OCI-LY1 (cell line): ENCODE results near the gene SH3PXD2A.

Source experiments
- H2AFZ ChIP-seq: fragments of 200-600 bp; sonication (generic), shearing (Covaris generic); 2 replicates; pipeline ENCODE4 v1.6.0; 2014; ENCODE audit warnings: antibody characterized with exemption, mild to moderate bottlenecking, low read length
- H3F3A ChIP-seq: fragments of 200-600 bp; sonication (generic), shearing (Covaris generic); 2 replicates; pipeline ENCODE4 v1.6.0; 2014; ENCODE audit warnings: mild to moderate bottlenecking, antibody characterized with exemption, low read length, moderate library complexity; ENCODE audit not compliant: insufficient read depth
- H3K27ac ChIP-seq: fragments of 200-600 bp; sonication (generic); 2 replicates; pipeline ENCODE4 v1.5.1; 2014; ENCODE audit warnings: low read length, mixed run types, mild to moderate bottlenecking, low read depth; ENCODE audit not compliant: poor library complexity, severe bottlenecking
- H3K27me3 ChIP-seq: fragments of 200-600 bp; sonication (generic); 2 replicates; pipeline ENCODE4 v1.6.0; 2014; ENCODE audit warnings: antibody characterized with exemption, mild to moderate bottlenecking, low read length, moderate library complexity; ENCODE audit not compliant: insufficient read depth
- H3K36me3 ChIP-seq: fragments of 200-600 bp; sonication (generic); 2 replicates; pipeline ENCODE4 v1.6.1; 2014; ENCODE audit warnings: mild to moderate bottlenecking, antibody characterized with exemption, low read length, moderate library complexity, mixed read lengths; ENCODE audit not compliant: insufficient read depth
- H3K4me1 ChIP-seq: fragments of 200-600 bp; sonication (generic); 2 replicates; pipeline ENCODE4 v1.5.1; 2014; ENCODE audit warnings: mild to moderate bottlenecking, low read length, moderate library complexity; ENCODE audit not compliant: insufficient read depth, severe bottlenecking
- H3K4me2 ChIP-seq: fragments of 200-600 bp; sonication (generic), shearing (Covaris generic); 2 replicates; pipeline ENCODE4 v1.6.1; 2014; ENCODE audit warnings: low read length
- H3K4me3 ChIP-seq: fragments of 200-600 bp; sonication (generic); 2 replicates; pipeline ENCODE4 v1.5.1; 2014; ENCODE audit warnings: low read length, low read depth, mild to moderate bottlenecking, mixed read lengths; ENCODE audit not compliant: poor library complexity, severe bottlenecking
- H3K79me2 ChIP-seq: fragments of 200-600 bp; shearing (Covaris generic); 2 replicates; pipeline ENCODE4 v1.6.1; 2016; ENCODE audit warnings: mixed run types, low read length, mixed read lengths; ENCODE audit not compliant: insufficient read depth
- H3K9ac ChIP-seq: fragments of 200-600 bp; sonication (generic), shearing (Covaris generic); 2 replicates; pipeline ENCODE4 v1.6.1; 2014; ENCODE audit warnings: mild to moderate bottlenecking, low read length, mixed read lengths
- H3K9me2 ChIP-seq: fragments of 200-600 bp; sonication (generic), shearing (Covaris generic); 2 replicates; pipeline ENCODE4 v1.6.1; 2014; ENCODE audit warnings: low read depth, mild to moderate bottlenecking, low read length, mixed read lengths
- H3K9me3 ChIP-seq: fragments of 200-600 bp; shearing (Covaris generic); 2 replicates; pipeline ENCODE4 v1.6.1; 2014; ENCODE audit warnings: low read length, mixed read lengths
- H4K20me1 ChIP-seq: fragments of 200-600 bp; sonication (generic), shearing (Covaris generic); 2 replicates; pipeline ENCODE4 v1.6.0; 2016; ENCODE audit warnings: mild to moderate bottlenecking, low read length; ENCODE audit not compliant: insufficient read depth
- EZH2 ChIP-seq: fragments of 200-600 bp; sonication (generic), shearing (Covaris generic); IDR thresholded peaks from 2 replicates; pipeline ENCODE4 v1.8.0; 2017; ENCODE audit warnings: borderline replicate concordance, mixed run types, mild to moderate bottlenecking, antibody characterized with exemption, low read length, moderate library complexity, mixed read lengths
- TF ChIP-seq, protein P1 (sequence below): fragments of 200-600 bp; sonication (generic), shearing (Covaris generic); IDR thresholded peaks from 2 replicates; pipeline ENCODE4 v1.5.1; 2017; ENCODE audit warnings: mild to moderate bottlenecking, antibody characterized with exemption, low read length, moderate library complexity, mixed read lengths

Gene SH3PXD2A

DNA sequence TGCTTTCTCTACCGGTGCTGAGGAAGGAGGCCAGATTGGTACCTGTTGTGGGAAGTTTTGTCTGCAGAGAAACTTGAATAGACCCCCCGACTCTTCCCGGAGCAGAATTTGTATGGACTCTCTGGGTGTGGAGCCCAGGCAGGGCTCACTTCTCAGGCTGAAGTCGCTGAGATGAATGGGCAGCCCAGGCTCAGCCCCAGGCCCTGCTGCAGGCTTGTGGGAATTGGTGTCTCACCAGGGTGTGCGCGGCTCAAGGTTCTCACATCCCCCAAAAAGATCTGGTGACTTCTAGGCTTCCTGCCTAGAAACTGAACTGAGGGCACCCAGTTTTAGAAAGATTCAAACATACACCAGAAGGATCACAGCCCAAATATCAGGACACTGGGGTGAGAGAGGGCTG is 258.4 kb downstream of the SH3PXD2A start:
- no peaks in the 10 kb centered on the region for H4K20me1 ChIP-seq

DNA sequence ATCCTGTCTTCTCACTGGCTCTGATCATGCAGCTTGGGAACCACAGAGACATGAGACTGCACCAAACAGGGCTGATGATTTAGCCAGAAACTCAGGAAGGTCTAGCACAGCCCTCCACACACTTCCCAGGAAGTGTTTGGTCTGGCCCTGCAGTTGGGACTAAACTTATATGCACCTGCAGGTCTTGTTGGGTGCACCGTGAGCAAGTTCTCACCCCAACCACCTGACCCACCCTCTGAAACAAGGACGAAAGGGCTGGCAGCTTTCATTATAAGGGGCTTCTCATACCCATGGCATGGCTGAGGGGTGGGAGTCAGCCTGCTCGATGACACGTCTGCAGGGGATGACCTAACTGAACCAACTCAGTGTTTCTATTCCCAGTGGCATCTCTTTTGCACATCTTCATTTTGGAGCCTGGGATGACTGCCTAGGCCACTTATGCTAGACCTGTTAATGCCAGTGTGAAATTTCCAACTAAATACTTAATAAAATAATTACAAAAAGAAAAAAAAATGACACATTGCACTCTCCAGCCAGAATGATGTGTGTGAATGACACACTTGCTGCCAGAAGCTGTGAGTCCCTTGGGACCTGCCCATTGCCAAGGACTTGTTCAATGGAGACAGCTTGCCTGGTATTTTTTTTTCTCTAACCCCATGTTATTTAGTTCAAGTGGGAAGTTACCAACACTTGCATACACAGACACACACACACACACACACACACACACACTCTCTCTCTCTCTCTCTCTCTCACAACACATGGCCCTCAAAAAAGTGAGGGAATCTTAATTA is 259.2 kb downstream of the SH3PXD2A start:
- Histone ChIP-seq H4K20me1 (no peaks in the 10 kb centered on the region), H3K4me1 (no peaks in the 10 kb centered on the region), H3K9me3 (no peaks in the 10 kb centered on the region), H3K36me3 (no peaks in the 10 kb centered on the region), H3K4me2 (no peak overlapping the region), H3K27ac (no peak overlapping the region), H3K9ac (no peak overlapping the region), H2AFZ (no peak overlapping the region), H3K27me3 (0 out of 2 replicates have a peak, but pooled peaks cover 3% of the 10 kb centered on the region), H3K9me2 (no peaks in the 10 kb centered on the region), H3K4me3 (no peak overlapping the region), H3K79me2 (no peaks in the 10 kb centered on the region), H3F3A (no peaks in the 10 kb centered on the region)
- TF ChIP-seq, protein P1, sequence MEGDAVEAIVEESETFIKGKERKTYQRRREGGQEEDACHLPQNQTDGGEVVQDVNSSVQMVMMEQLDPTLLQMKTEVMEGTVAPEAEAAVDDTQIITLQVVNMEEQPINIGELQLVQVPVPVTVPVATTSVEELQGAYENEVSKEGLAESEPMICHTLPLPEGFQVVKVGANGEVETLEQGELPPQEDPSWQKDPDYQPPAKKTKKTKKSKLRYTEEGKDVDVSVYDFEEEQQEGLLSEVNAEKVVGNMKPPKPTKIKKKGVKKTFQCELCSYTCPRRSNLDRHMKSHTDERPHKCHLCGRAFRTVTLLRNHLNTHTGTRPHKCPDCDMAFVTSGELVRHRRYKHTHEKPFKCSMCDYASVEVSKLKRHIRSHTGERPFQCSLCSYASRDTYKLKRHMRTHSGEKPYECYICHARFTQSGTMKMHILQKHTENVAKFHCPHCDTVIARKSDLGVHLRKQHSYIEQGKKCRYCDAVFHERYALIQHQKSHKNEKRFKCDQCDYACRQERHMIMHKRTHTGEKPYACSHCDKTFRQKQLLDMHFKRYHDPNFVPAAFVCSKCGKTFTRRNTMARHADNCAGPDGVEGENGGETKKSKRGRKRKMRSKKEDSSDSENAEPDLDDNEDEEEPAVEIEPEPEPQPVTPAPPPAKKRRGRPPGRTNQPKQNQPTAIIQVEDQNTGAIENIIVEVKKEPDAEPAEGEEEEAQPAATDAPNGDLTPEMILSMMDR: no peak
- no peak for TF ChIP-seq EZH2

More for the DNA sequence above, 258.4 kb downstream of the SH3PXD2A start:
- H3K4me1 ChIP-seq: no peaks in the 10 kb centered on the region
- H3K4me3 ChIP-seq: no peak overlapping the region
- no peak overlapping the region for H3K4me2 ChIP-seq
- H3K27ac ChIP-seq: no peak overlapping the region
- H3K36me3 ChIP-seq: no peaks in the 10 kb centered on the region
- no peak overlapping the region for H2AFZ ChIP-seq
- TF ChIP-seq, protein P1: no peak
- no peak for TF ChIP-seq EZH2
- H3K9me2 ChIP-seq: no peaks in the 10 kb centered on the region
- H3K9me3 ChIP-seq: no peaks in the 10 kb centered on the region
- 0 out of 2 replicates have a peak, but pooled peaks cover 3% of the 10 kb centered on the region for H3K27me3 ChIP-seq
- H3K9ac ChIP-seq: no peak overlapping the region
- no peaks in the 10 kb centered on the region for H3F3A ChIP-seq
- no peaks in the 10 kb centered on the region for H3K79me2 ChIP-seq

DNA sequence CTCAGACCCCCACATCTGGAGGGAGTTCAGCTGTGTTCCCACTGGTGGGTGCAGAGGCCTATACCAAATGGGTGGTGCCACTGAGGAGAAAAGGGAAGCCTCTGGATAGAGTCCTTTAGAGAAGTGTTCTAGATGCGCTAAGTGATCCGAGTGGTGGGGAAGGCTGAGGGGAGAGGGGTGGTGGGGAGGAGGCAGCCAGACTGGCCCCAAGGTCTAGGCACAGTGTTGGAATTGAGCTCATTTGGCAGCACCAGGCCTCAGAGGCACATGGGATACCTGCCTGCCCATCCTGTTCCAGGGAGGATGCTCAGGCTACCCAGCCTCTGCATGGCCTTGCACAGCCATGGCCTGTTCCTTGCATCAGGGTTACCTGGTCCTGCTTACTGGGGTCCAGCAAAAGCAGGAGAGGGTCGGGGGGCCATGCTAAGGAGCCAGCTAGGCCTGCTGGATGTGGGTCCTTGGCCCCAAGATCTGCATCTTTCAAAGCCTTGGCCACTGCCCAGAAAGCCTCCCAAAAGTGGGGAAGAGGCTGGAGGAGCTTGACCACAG is 262.3 kb downstream of the SH3PXD2A start:
- Histone ChIP-seq H3K4me1 (no peaks in the 10 kb centered on the region), H3K4me2 (no peak overlapping the region), H3K9ac (no peak overlapping the region), H3K9me2 (no peaks in the 10 kb centered on the region), H3K27me3 (peaks cover 9% of the 10 kb centered on the region; the same call in 1 of the 2 replicates), H3F3A (no peaks in the 10 kb centered on the region), H2AFZ (no peak overlapping the region), H3K9me3 (no peaks in the 10 kb centered on the region), H3K79me2 (no peaks in the 10 kb centered on the region), H3K36me3 (no peaks in the 10 kb centered on the region), H4K20me1 (no peaks in the 10 kb centered on the region), H3K4me3 (no peak overlapping the region), H3K27ac (no peak overlapping the region)
- no peak for TF ChIP-seq EZH2
- TF ChIP-seq, protein P1: no peak
